Panc1 (cell line): ENCODE data around the gene IHH. TPM values are rescaled to one million over a fixed set of nuclear protein-coding genes. Genes with fewer than 3 reads are reported as not detected.

Experiments
- ATAC-seq: fragments of 200-7000 bp; cut with Tn5 transposase; 2 replicates; pipeline ENCODE4 v1.9.1; 2020; ENCODE audit warnings: mild to moderate bottlenecking, moderate library complexity
- BruUV-seq: library from RNA; stranded (reverse); fragments of 400-500 nt; replicated peaks from 2 replicates; lab custom pipeline; 2021; lab: Mats Ljungman, UMichigan
- CTCF ChIA-PET: fragments of 300-600 bp; sonication (Branson Sonifier 250); formaldehyde crosslinking; loops from one replicate; lab custom pipeline; 2022; ENCODE audit warnings: antibody characterized with exemption; lab: Charles Lee
- POLR2A ChIA-PET: fragments of 300-600 bp; sonication (Branson Sonifier 250); formaldehyde crosslinking; loops from one replicate; lab custom pipeline; 2022; ENCODE audit warnings: antibody characterized with exemption; lab: Charles Lee
- DNase-seq: peaks from one replicate; pipeline ENCODE4 v3.0.0-alpha.2; 2010; ENCODE audit warnings: low read depth, low spot score
- H3K27ac ChIP-seq: 2 replicates; pipeline ENCODE4 v1.5.1; 2011; ENCODE audit warnings: mild to moderate bottlenecking, low read length, inconsistent platforms
- H3K27me3 ChIP-seq: fragments of 200-500 bp; sonication (Bioruptor generic); 2 replicates; pipeline ENCODE4 v1.6.0; 2014; ENCODE audit warnings: low read length, inconsistent platforms; ENCODE audit not compliant: control insufficient read depth, insufficient read depth
- H3K36me3 ChIP-seq: fragments of 200-500 bp; sonication (Bioruptor generic); 2 replicates; pipeline ENCODE4 v1.5.1; 2014; ENCODE audit warnings: inconsistent platforms, mild to moderate bottlenecking, low read length, moderate library complexity; ENCODE audit not compliant: control insufficient read depth, insufficient read depth
- H3K4me1 ChIP-seq: 2 replicates; pipeline ENCODE4 v1.5.1; 2011; ENCODE audit warnings: inconsistent platforms, mild to moderate bottlenecking, low read length, moderate library complexity; ENCODE audit not compliant: control insufficient read depth, insufficient read depth
- H3K4me3 ChIP-seq, 2 experiments: 2 replicates each; pipeline ENCODE4 v1.5.1; 2011 to 2012; ENCODE audit warnings: low read depth in 2 of 2, low read length in 2 of 2, mild to moderate bottlenecking in 2 of 2, inconsistent platforms in 1 of 2, moderate library complexity in 1 of 2
- H3K9me3 ChIP-seq: fragments of 200-500 bp; sonication (Bioruptor generic); 2 replicates; pipeline ENCODE4 v1.5.1; 2014; ENCODE audit warnings: low read depth, mild to moderate bottlenecking, inconsistent platforms, low read length, moderate library complexity; ENCODE audit not compliant: control insufficient read depth, insufficient read depth
- CTCF ChIP-seq: fragments of 450-650 bp; IDR thresholded peaks from 2 replicates; pipeline ENCODE4 v1.5.1; 2017; ENCODE audit warnings: mild to moderate bottlenecking
- POLR2AphosphoS5 ChIP-seq: IDR thresholded peaks from 2 replicates; pipeline ENCODE4 v1.6.1; 2012; ENCODE audit warnings: mild to moderate bottlenecking, low read depth, low read length, moderate library complexity
- REST ChIP-seq, 2 experiments: IDR thresholded peaks; 2 replicates each; pipeline ENCODE4 v1.6.1; 2011 to 2012; ENCODE audit warnings: low read depth in 2 of 2, control low read depth in 1 of 2, low read length in 1 of 2, mild to moderate bottlenecking in 1 of 2, moderate library complexity in 1 of 2; ENCODE audit not compliant: insufficient read depth in 1 of 2
- SIN3A ChIP-seq: IDR thresholded peaks from 2 replicates; pipeline ENCODE4 v1.6.1; 2012; ENCODE audit warnings: low read depth, mild to moderate bottlenecking, low read length, moderate library complexity, borderline replicate concordance; ENCODE audit not compliant: insufficient read depth
- TCF7L2 ChIP-seq: IDR thresholded peaks from 2 replicates; pipeline ENCODE4 v1.6.1; 2011; ENCODE audit warnings: mild to moderate bottlenecking, low read depth, low read length, inconsistent platforms
- in situ Hi-C: cut with HindIII; loops from 2 replicates; pipeline ENCODE4 v1.10.0; 2016; ENCODE audit warnings: low sequenced_read_pairs, low pct_unique_long_range_greater_than_20kb
- intact Hi-C: fragments of 100-400 bp; cut with micrococcal nuclease; formaldehyde crosslinking; loops from one replicate; pipeline ENCODE4 v1.10.0; 2022; ENCODE audit not compliant: unreplicated experiment
- total RNA-seq: library from RNA; stranded (reverse); gene quantifications from one replicate; pipeline ENCODE4 v1.2.1, GENCODE V29; 2021; ENCODE audit not compliant: unreplicated experiment

IHH gene
- total RNA-seq, 1 experiment from 2014 or later: 0.23 TPM

GRCh38 chr2:219107758-219108157, 47.0 kb upstream of the IHH start:
- no peak overlapping the region for H3K4me3 ChIP-seq
- in situ Hi-C loops: no loop called here
- H3K36me3 ChIP-seq: no peaks in the 10 kb centered on the region
- no peaks in the 10 kb centered on the region for H3K27me3 ChIP-seq
- intact Hi-C loops: no loop called here
- TF ChIP-seq REST (IDR thresholded peaks at IDR 0.05; ENCODE audit: insufficient read depth in 1 of 2, low read depth in 2 of 2, low read length in 1 of 2): no peak
- TF ChIP-seq CTCF: no peak
- TF ChIP-seq TCF7L2: no peak
- no peak for TF ChIP-seq POLR2AphosphoS5
- no peak for TF ChIP-seq SIN3A
- no peaks in the 10 kb centered on the region for H3K4me1 ChIP-seq
- H3K9me3 ChIP-seq: no peaks in the 10 kb centered on the region
- H3K27ac ChIP-seq: no peak overlapping the region
- ATAC-seq (no peak), DNase-seq (no peak)
- ChIA-PET POLR2A (no interaction called here), CTCF (no interaction called here)
- BruUV-seq: no TSS peak

GRCh38 chr2:219106251-219106650, 45.5 kb upstream of the IHH start:
- no peak for ATAC-seq
- TF ChIP-seq CTCF: no peak
- intact Hi-C loops (no loop called here), in situ Hi-C loops (no loop called here)
- Histone ChIP-seq H3K27me3 (no peaks in the 10 kb centered on the region), H3K4me1 (no peaks in the 10 kb centered on the region), H3K27ac (no peak overlapping the region), H3K9me3 (no peaks in the 10 kb centered on the region), H3K36me3 (no peaks in the 10 kb centered on the region), H3K4me3 (no peak overlapping the region)
- DNase-seq: no peak
- no TSS peak for BruUV-seq
- POLR2A ChIA-PET: no interaction called here
- CTCF ChIA-PET: no interaction called here
